ENCODE measurements around the gene SMG6. TPM values are rescaled to one million over a fixed set of nuclear protein-coding genes. Genes with fewer than 3 reads are reported as not detected.

SMG6 gene
- total RNA-seq, 1 donor from 2014 or later, result 19.4 TPM

- DNase-seq (ENCODE audit: low read depth), result no peak
- no peak for TF ChIP-seq CTCF (conservative IDR thresholded peaks at IDR 0.05; ENCODE audit: low read depth, low read length)
Observed at GRCh38 chr17:2194889-2195335, 108.7 kb downstream of the SMG6 start.

GRCh38 chr17:2192367-2193057 is 111.1 kb downstream of the SMG6 start:
- H3K4me3 ChIP-seq (ENCODE audit: low read depth, low read length), result no peak overlapping the region
- TF ChIP-seq CTCF (conservative IDR thresholded peaks at IDR 0.05; ENCODE audit: low read depth, low read length), result no peak
- DNase-seq (ENCODE audit: low read depth), result no peak

More at GRCh38 chr17:2194889-2195335, 108.7 kb downstream of the SMG6 start:
- H3K4me3 ChIP-seq (ENCODE audit: low read depth, low read length), result no peak overlapping the region

- DNase-seq (ENCODE audit: low read depth), result no peak
- H3K4me3 ChIP-seq (ENCODE audit: low read depth, low read length), result no peak overlapping the region
- no peak for TF ChIP-seq CTCF (conservative IDR thresholded peaks at IDR 0.05; ENCODE audit: low read depth, low read length)
Observed at GRCh38 chr17:2191785-2192184, 111.8 kb downstream of the SMG6 start.

GRCh38 chr17:2191227-2191626 is 112.4 kb downstream of the SMG6 start:
- DNase-seq (ENCODE audit: low read depth), result no peak
- no peak for TF ChIP-seq CTCF (conservative IDR thresholded peaks at IDR 0.05; ENCODE audit: low read depth, low read length)

GRCh38 chr17:2190014-2190413 is 113.6 kb downstream of the SMG6 start:
- no peak overlapping the region for H3K4me3 ChIP-seq (ENCODE audit: low read depth, low read length)
- no peak for DNase-seq (ENCODE audit: low read depth)
- TF ChIP-seq CTCF (conservative IDR thresholded peaks at IDR 0.05; ENCODE audit: low read depth, low read length), result no peak

More at GRCh38 chr17:2191227-2191626, 112.4 kb downstream of the SMG6 start:
- no peak overlapping the region for H3K4me3 ChIP-seq (ENCODE audit: low read depth, low read length)

DNA sequence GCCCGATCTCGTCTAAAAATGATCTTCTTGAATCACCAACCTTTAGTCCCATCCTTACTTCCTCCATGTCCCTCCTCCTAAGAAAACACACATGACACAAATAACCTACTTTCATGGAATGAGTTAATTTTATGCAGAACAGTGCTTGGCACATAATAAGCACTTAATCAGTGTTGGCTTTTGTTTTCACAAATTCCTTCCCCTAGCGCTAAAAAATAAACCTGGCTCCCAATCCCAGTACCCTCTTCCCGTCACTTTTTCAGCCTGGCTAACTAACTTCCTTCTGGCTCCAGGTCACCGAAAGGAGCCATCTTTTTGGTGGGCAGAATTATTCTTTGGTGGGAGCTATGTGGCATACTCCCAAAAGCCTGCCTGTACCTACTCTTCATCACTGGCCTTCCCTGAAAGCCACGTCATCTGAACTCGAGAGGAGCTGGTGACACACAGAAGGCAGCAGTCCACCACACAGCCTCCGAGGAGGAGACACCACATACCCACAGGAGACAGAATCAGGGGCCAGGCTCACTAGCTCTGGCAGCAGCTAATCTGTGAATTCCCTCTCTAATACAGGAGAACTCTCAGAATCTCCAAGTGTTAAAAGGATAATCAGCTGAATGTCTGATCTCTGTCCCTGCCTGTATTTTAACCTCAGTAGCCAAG is 114.5 kb downstream of the SMG6 start:
- TF ChIP-seq CTCF (conservative IDR thresholded peaks at IDR 0.05; ENCODE audit: low read depth, low read length), result no peak
- no peak overlapping the region for H3K4me3 ChIP-seq (ENCODE audit: low read depth, low read length)
- DNase-seq (ENCODE audit: low read depth), result no peak
